Measurements from ENCODE around the gene EIF5AL1.
"Not testable (repeated sequence)": the region's sequence is repeated elsewhere in the genome, so short reads cannot be mapped to it uniquely, and the experiment has no call there.

Gene EIF5AL1

GRCh38 chr10:79516532-79517205 lies 4.3 kb downstream of the EIF5AL1 start:
- not testable (repeated sequence) for DNase-seq

DNA sequence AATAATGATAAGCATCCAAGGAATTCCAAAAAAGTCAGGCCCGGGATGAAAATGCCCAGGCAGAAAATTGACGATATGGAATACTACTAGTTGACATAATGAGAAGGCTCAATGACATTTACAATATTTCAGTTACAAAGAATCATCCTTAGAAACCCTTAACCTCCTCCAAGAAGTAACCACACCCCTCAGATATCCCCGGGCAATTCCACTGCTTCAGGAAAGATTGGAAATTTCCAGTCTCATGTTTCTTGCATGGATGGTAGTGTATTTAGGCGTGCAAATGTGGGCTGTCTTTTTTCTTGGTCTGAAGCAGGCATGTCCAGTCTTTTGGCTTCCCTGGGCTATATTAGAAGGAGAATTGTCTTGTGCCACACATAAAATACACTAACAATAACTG lies 5.2 kb downstream of the EIF5AL1 start:
- not testable (repeated sequence) for DNase-seq

DNA sequence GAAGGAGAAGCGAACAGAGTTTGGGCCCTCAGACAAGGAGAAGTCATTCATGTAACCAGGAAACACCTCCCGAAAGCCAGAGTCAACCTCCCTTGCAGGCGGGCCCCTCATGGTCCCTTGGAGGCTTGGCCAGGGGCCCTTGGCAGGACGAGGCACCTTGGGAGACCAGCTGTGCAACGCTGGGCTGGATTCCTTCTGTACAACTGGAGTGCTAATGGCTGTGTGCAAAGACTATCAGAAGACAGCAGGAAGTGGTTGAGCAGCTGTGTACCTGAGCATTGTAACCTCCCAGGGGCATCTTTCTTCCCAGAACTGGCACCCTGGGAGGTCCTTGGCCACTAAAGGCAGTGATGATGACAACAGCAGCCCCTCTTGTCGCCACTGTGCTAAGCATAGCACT lies 9.4 kb downstream of the EIF5AL1 start:
- not testable (repeated sequence) for DNase-seq

DNA sequence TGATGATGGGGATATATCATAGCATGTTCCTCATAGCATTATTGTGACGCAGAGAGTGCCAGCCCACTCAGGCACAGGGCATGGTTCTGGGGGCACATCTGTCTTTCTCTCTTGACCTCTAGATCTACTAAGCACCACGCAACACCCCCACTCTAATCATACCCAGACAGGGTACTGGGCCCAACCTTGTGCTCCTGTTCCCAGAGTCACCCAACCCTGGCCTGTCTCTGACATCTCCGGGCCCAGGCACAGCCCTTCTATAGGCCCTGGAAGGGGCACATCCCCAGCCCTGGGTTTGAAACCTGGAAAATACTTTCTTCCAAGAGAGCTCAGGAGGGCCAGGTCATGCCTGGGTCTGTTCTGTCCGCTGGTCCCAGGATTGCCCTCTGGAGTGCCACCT lies 10.1 kb downstream of the EIF5AL1 start:
- not testable (repeated sequence) for DNase-seq

GRCh38 chr10:79523157-79523853 lies 11.0 kb downstream of the EIF5AL1 start:
- not testable (repeated sequence) for DNase-seq

- DNase-seq, result not testable (repeated sequence)
Measured at GRCh38 chr10:79525049-79525710, 12.8 kb downstream of the EIF5AL1 start.

GRCh38 chr10:79528261-79528660 lies 15.9 kb downstream of the EIF5AL1 start:
- DNase-seq, result not testable (repeated sequence)

DNA sequence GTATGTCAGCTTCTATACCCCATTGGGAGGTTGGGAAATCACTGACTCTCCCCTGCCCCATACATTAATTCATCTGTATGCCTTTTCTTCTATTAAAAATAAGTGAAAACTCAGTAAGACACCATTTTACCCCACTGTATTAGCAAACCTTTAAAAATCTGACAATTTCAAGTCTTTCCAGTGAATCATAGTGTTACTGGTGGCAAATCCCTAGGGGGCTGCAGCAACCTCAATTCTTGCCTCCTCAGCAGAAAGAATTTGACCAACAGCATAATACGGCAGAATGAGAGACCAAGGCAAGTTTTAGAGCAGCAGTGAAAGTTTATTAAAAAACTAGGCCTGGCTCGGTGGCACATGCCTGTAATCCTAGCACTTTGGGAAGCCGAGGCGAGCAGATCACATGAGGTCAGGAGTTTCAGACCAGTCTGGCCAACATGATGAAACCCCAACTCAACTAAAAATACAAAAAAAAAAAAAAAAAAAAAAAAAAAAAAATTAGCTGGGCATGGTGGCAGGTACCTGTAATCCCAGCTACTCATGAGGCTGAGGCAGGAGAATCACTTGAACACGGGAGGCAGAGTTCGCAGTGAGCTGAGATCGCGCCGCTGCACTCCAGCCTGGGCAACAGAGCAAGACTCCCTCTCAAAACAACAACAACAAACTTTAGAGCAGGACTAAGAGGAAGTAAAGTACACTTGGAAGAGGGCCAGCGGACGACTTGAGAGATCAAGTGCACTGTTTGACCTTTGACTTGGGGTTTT lies 21.0 kb downstream of the EIF5AL1 start:
- DNase-seq, result not testable (repeated sequence)

DNA sequence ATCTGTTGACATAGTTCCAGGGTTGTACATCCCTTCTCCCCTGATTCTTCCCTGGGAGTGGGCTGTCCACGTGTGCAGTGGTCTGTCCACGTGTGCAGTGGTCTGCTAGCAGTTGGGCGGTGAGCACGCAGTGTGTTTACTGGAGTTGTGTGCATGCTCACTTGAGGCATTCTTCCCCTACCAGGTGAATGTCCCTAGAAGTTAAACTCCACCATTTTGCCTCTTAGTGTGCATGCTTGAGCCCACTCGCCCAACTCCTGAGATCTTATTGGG lies 21.5 kb downstream of the EIF5AL1 start:
- not testable (repeated sequence) for DNase-seq

- DNase-seq, result not testable (repeated sequence)
Measured at GRCh38 chr10:79538311-79538710, 26.0 kb downstream of the EIF5AL1 start.

GRCh38 chr10:79540930-79541329 lies 28.6 kb downstream of the EIF5AL1 start:
- not testable (repeated sequence) for DNase-seq

GRCh38 chr10:79542626-79543025 lies 30.3 kb downstream of the EIF5AL1 start:
- DNase-seq, result no peak

GRCh38 chr10:79544408-79544807 lies 32.1 kb downstream of the EIF5AL1 start:
- DNase-seq, result not testable (repeated sequence)

GRCh38 chr10:79544926-79545659 lies 32.8 kb downstream of the EIF5AL1 start:
- not testable (repeated sequence) for DNase-seq

GRCh38 chr10:79547128-79547527 lies 34.8 kb downstream of the EIF5AL1 start:
- DNase-seq, result not testable (repeated sequence)

DNA sequence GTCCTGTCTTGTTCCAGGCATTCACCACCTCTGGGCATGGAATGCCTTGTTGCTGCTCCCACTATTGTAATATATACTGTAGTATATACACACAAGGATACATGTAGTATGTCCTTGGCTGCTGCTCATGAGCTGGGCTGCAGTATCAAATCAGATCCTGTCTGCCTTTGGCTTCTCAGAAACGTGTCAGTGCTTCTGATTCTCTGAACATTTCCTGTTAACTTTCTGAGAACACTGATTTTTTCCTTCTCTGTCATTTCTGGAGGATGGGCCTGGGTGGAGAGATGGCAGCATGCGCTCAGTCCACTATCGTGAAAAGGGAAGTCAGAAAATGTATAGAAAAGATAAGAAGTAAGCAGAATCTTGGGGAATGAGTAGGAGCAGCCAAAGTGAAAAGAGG lies 35.6 kb downstream of the EIF5AL1 start:
- no peak for DNase-seq

DNA sequence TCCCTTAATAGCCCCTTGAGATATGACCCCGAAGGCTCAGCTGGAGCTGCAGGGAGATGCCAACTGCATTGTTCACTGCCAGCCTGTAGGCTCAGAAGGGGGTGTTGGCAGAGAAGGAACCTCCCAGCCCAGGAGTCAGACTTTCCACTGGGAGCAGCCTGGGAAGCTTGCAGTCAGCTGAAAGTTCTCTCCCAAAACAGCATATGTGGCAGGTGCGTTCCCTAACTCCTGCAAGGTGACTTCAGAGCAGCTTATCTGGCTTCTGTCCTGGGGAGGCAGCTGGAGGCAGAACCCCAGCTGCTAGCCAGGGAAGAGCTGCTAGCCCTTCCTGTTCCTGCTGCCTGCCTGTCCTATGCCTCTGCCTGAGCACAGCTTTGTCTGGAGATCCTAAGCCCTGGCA lies 39.8 kb downstream of the EIF5AL1 start:
- DNase-seq, result no peak

- DNase-seq, result no peak
Measured at GRCh38 chr10:79555354-79556309, 43.3 kb downstream of the EIF5AL1 start.

DNA sequence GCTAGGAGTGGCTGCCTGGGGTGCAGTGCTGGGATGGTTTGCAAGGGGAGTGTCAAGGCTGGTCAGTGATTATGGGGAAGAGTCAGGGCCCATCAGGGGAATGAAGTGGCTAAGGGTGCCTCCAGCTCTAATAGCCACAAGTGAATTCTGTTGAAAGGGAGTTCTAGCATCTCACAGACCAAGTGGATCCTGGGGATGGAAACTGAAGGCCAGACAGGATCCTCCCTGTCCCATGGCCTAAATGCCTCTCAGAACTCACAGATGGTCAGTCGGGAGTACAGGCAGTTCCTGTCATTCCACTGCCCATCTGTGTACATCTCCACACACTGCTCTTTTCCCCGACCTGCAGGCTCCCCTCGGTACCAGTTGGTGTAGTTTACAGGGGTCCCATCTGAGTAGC lies 44.6 kb downstream of the EIF5AL1 start:
- not testable (repeated sequence) for DNase-seq

- DNase-seq, result no peak
Measured at GRCh38 chr10:79559726-79560125, 47.4 kb downstream of the EIF5AL1 start.

GRCh38 chr10:79560160-79560709 lies 47.9 kb downstream of the EIF5AL1 start, which contains the start of gene SFTPA2:
TSS of gene SFTPA2 (minus strand) at chr10:79560407. CDS start at chr10:79559483, 924 bp downstream.
- no peak for DNase-seq

Data from activated CD4-positive, alpha-beta T cell treated with anti-CD3 and anti-CD28 coated beads for 48 hours (primary cell).